Left lung (tissue), 10 donors: ENCODE results near the gene TFF2. TPM values are rescaled to one million over a fixed set of nuclear protein-coding genes. Genes with fewer than 3 reads are reported as not detected.

Experiments used
- ATAC-seq: fragments of 200-7000 bp; cut with Tn5 transposase; one replicate; pipeline ENCODE4 v1.9.1; 2020; ENCODE audit warnings: moderate library complexity
- DNase-seq, 4 donors: peaks; one replicate each; pipeline ENCODE4 v3.0.0-alpha.2; 2013 to 2020
- H3K27ac ChIP-seq, 2 donors: fragments of 200-600 bp; sonication (generic) in 1 of 2; one replicate each; pipeline versions ENCODE4 v1.5.0 to v1.8.0; 2020 to 2021
- H3K27me3 ChIP-seq, 2 donors: fragments of 200-600 bp; sonication (generic) in 1 of 2; one replicate each; pipeline versions ENCODE4 v1.5.0 to v1.8.0; 2020 to 2021
- H3K36me3 ChIP-seq, 2 donors: fragments of 200-600 bp; sonication (generic) in 1 of 2; one replicate each; pipeline versions ENCODE4 v1.5.0 to v1.8.0; 2020 to 2021
- H3K4me1 ChIP-seq, 2 donors: fragments of 200-600 bp; one replicate each; pipeline ENCODE4 v1.8.0; 2021
- H3K4me3 ChIP-seq, 2 donors: fragments of 200-600 bp; sonication (generic) in 1 of 2; one replicate each; pipeline versions ENCODE4 v1.5.0 to v1.8.0; 2020 to 2021; ENCODE audit warnings: mild to moderate bottlenecking in 1 of 2
- H3K9me3 ChIP-seq, 2 donors: fragments of 200-600 bp; sonication (generic) in 1 of 2; one replicate each; pipeline versions ENCODE4 v1.5.0 to v1.8.0; 2020 to 2021
- CTCF ChIP-seq, 2 donors: fragments of 200-600 bp; sonication (generic) in 1 of 2; IDR thresholded peaks; one replicate each; pipeline versions ENCODE4 v1.5.0 to v1.8.0; 2021; ENCODE audit warnings: antibody characterized with exemption in 2 of 2
- intact Hi-C, 2 donors: fragments of 100-400 bp; cut with DNase I; formaldehyde crosslinking; loops; one replicate each; pipeline versions ENCODE4 v1.11.2 to v1.14.2; 2022
- polyA plus RNA-seq, 6 donors: library from polyadenylated mRNA; unstranded; fragments of 120-200 nt; gene quantifications; one replicate each; pipeline ENCODE4 v1.2.1, GENCODE V29; 2013; ENCODE audit not compliant: insufficient read length in 6 of 6
- total RNA-seq, 2 donors: library from RNA; stranded (reverse); fragmentation: NEBNext Ultra II Directional; extraction: Animal tissue kit (Norgen Biotek cat#: 25700); gene quantifications; one replicate each; pipeline ENCODE4 v1.2.1, GENCODE V29; 2021
- donor health status: DM: no; HTN: yes; CAD: no.
- donor health status: DM: no; HTN: no; CAD: no.

Gene TFF2
- total and polyA plus RNA-seq, 8 donors, result not detected

- peaks cover 0 to 9% of the 10 kb centered on the region in 2 donors for H3K9me3 ChIP-seq
- no peak for TF ChIP-seq CTCF (IDR thresholded peaks at IDR 0.05)
- no peaks in the 10 kb centered on the region for H3K36me3 ChIP-seq
- H3K4me1 ChIP-seq, result peaks cover 0 to 21% of the 10 kb centered on the region in 2 donors
- H3K4me3 ChIP-seq, result no peak overlapping the region
- H3K27ac ChIP-seq, result peak overlapping the region in 1 of 2 donors; percentile 68
- intact Hi-C loops, result no loop called here
- DNase-seq (peak in 1 of 4 donors; percentile 33), ATAC-seq (peak; percentile 10)
- H3K27me3 ChIP-seq, result no peaks in the 10 kb centered on the region
These were observed 34.2 kb upstream of the TFF2 start for GRCh38 chr21:42384989-42385388.

- H3K36me3 ChIP-seq, result no peaks in the 10 kb centered on the region
- no peak overlapping the region for H3K4me3 ChIP-seq
- TF ChIP-seq CTCF (IDR thresholded peaks at IDR 0.05), result no peak
- intact Hi-C loops, result no loop called here
- peaks cover 0 to 17% of the 10 kb centered on the region in 2 donors for H3K4me1 ChIP-seq
- ATAC-seq, result no peak
- H3K27ac ChIP-seq, result peak overlapping the region in 1 of 2 donors; percentile 68
- no peak for DNase-seq
- no peaks in the 10 kb centered on the region for H3K27me3 ChIP-seq
- peaks cover 0 to 9% of the 10 kb centered on the region in 2 donors for H3K9me3 ChIP-seq
These were observed 33.6 kb upstream of the TFF2 start for GRCh38 chr21:42384156-42384945.

GRCh38 chr21:42383331-42383730, 32.5 kb upstream of the TFF2 start:
- Histone ChIP-seq H3K4me3 (no peak overlapping the region), H3K9me3 (peaks cover 0 to 9% of the 10 kb centered on the region in 2 donors), H3K27ac (no peak overlapping the region), H3K36me3 (no peaks in the 10 kb centered on the region), H3K27me3 (no peaks in the 10 kb centered on the region), H3K4me1 (peaks cover 0 to 10% of the 10 kb centered on the region in 2 donors)
- peak in 1 of 4 donors; percentile 41 for DNase-seq
- TF ChIP-seq CTCF (IDR thresholded peaks at IDR 0.05), result no peak
- intact Hi-C loops, result no loop called here
- ATAC-seq, result no peak

GRCh38 chr21:42382915-42383314, 32.1 kb upstream of the TFF2 start:
- no peak for ATAC-seq
- H3K27me3 ChIP-seq, result no peaks in the 10 kb centered on the region
- H3K4me1 ChIP-seq, result peaks cover 0 to 10% of the 10 kb centered on the region in 2 donors
- TF ChIP-seq CTCF (IDR thresholded peaks at IDR 0.05), result no peak
- H3K27ac ChIP-seq, result no peak overlapping the region
- H3K4me3 ChIP-seq, result no peak overlapping the region
- DNase-seq, result peak in 1 of 4 donors; percentile 34
- no peaks in the 10 kb centered on the region for H3K36me3 ChIP-seq
- H3K9me3 ChIP-seq, result peaks cover 0 to 9% of the 10 kb centered on the region in 2 donors
- intact Hi-C loops, result no loop called here

GRCh38 chr21:42381347-42381984, 30.7 kb upstream of the TFF2 start:
- TF ChIP-seq CTCF (IDR thresholded peaks at IDR 0.05), result peak; percentile 48 to 54
- no peak overlapping the region for H3K27ac ChIP-seq
- H3K4me1 ChIP-seq, result peaks cover 0 to 9% of the 10 kb centered on the region in 2 donors
- H3K9me3 ChIP-seq, result peaks cover 0 to 9% of the 10 kb centered on the region in 2 donors
- ATAC-seq (peak; percentile 90), DNase-seq (peak in 3 of 4 donors; percentile 18 to 53 (median 32))
- H3K4me3 ChIP-seq, result no peak overlapping the region
- peaks cover 0 to under 1% of the 10 kb centered on the region in 2 donors for H3K27me3 ChIP-seq
- no peaks in the 10 kb centered on the region for H3K36me3 ChIP-seq
- intact Hi-C loops, result no loop called here
